GM18873 (cell line): ENCODE results near the gene TP53RK.

Experiments used
- ATAC-seq: cut with Tn5 transposase; IDR thresholded peaks from one replicate; pipeline ENCODE4 v1.9.1; 2021; ENCODE audit warnings: mild to moderate bottlenecking, moderate library complexity, moderate number of reproducible peaks; ENCODE audit not compliant: unreplicated experiment, low FRiP score

TP53RK gene

DNA sequence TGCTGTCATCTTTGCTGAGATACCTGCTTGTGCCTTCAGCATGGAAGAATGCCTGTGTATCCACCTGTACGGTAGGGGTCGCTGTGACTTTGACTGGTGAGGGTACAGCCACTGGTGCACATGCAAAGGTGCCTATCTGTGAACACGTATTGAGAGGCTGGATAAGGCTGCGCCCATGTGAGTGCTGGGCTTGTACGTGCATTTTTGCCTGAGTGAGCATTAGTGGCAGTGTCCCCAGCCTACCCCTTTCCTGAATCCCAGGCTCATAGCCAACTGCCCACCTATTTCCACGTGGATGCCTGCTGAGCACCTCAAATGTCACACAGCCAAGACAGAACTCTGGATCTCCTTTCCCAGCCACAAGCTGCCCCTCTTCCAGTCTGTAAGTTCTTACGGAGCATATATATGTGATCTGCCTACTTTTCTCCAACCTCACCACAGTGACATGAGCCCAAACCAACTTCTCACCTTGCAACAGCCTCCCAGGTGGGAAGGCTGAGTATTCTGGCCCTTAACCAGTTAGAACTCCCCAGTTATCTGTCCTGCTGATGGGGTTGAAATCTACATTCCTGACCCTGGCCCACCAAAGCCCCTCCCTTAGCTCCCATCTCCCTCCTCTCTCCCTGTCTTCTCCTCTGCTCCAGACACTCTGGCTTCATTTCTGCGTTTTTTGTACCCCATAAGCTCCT lies 19.1 kb upstream of the TP53RK start:
- ATAC-seq, result no peak

DNA sequence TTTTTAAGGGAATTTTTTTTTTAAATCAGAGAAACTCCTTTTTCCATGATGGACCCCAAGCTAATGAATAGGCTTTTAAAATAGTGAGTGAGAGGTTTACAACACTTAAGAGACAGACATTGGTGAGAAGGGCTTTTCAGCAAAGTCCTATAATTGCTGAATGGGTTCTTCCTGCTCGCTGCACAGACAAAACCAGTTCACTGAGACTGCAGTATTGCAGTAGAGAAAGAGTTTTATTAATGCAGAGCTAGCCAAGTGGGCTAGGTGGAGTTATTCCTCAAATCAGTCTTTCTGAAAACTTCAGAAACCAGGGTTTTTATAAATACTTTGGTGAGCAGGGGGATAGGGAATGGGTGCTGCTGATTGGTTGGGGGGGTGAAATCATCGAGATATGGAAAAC lies 17.0 kb upstream of the TP53RK start:
- ATAC-seq, result no peak

DNA sequence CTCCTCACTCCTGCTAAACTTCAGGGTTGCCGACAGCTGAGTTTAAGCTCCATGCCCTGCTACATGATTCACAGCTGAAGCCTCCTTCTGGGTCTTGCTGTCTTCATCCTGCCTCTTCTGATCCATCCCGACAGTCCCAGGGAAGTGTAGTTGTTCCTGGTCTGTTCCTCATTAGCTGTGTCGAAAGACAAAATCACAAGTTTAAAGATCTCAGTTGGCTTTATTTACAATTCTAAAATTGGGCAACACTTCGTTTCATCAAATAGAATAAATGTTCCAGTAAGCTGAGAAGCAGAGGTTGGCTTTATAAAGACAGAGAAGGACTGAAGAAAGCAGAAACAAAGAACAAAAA lies 16.1 kb upstream of the TP53RK start:
- no peak for ATAC-seq

DNA sequence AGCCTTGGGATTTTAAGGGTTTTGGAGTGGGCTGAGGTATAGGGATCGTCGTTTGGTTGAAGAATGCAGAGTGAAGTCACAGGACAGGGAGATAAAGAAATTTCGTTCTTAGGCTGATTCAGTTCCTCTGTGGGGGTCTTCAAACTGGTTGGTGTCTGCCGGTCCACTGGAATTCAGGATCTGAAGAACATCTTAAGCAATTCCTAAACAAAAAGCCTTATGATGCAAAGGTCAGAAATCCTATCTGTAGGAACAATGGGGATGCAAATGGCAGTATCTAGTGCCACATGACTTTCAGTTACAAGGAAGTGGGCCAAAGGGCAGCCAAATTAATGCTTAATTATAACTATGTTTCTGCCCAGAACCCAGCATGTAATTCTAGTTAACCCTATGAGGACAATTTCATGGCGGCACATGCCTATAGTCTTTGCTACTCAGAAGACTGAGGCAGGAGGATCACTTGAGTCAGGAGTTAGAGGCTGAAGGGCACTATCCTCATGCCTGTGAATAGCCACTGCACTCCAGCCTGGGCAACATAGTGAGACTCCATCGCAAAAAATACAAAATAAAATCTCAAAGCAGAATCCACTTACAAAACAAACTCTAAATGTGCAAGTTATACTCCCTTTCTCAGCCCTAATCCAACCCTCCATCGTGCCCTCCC lies 15.6 kb upstream of the TP53RK start:
- no peak for ATAC-seq

DNA sequence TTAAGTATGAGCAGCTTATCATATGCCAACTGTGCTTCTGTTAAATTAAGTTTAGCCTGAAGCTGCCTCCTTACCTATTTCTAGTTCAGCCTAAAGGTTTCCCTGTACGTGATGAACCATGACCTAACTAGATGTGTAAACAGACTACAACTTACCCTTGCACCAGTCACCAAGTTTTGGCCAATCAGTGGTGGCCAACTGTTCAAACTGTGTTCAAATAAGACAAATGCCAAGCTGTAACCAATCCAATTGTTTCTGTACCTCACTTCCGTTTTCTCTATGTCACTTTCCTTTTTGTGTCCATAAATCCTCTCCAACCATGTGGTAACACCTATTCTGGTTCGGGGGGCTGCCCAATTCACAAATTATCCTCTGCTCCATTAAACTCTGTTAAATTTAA lies 14.2 kb upstream of the TP53RK start:
- ATAC-seq, result no peak

DNA sequence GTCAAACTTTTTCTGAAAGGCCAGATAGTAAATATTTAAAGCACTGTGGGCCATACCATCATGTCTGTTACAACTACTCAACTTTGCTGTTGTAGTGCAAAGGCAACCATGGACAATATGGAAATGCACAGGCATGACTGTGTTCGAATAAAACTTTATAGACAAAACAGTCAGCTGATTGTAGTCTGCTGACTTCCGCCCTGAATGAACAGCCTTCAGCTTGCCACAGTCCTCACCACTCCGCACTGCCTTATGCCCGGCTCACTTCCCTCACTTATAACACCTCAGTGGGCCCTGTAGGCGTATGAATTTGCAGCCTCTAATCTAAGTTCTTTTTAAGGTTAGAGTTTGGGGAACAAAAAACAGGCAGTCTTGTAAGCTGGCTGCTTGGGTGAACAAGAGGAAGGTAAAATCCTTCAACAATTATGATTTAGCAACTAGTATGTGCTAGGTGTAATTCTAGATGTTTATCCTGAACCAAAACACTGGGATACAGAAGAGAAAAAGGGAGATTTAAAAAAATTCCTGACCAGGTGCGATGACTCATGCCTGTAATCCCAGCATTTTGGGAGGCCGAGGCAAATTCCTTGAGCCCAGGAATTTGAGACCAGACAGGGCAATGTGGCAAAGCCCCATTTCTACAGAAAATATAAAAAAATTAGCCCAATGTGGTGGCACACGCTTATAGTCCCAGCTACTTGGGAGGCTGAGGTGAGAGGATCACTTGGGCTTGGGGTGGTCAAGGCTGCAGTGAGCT lies 13.4 kb upstream of the TP53RK start:
- ATAC-seq, result no peak

DNA sequence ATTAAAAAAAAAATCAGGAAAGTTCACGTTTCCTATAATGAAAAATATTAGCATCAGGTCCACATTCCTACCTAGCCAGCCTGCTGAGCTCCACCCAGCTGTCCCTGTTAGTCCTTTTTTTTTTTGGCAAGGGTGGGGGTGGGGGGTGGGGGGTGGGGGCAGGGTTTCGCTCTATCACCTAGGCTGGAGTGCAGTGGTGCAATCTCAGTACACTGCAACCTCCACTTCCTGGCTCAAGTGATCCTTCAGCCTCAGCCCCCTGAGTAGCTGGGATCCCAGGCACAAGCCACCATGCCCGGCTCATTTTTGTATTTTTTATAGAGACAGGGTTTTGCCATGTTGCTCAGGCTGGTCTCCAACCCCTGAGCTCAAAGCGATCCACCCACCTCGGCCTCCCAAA lies 12.7 kb upstream of the TP53RK start:
- no peak for ATAC-seq

DNA sequence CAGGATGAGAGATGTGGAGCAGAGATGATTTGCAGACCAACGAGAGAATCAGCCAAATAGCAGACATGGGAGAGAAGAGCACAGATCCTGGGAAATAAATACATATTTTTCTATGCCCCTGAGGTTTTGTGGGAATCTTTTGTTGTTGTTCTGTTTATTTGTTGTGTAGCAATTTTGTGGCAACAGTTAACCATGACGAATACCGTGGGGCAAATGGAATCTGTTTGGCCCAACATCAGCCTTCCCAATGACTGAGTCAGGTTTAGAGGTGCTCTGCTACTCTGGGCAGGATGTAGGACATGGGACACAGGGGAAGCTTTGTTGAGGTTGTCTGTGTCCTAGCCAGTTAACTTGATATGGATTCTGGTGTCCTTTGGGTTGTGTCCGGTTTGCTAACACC lies 12.3 kb upstream of the TP53RK start:
- ATAC-seq, result no peak

DNA sequence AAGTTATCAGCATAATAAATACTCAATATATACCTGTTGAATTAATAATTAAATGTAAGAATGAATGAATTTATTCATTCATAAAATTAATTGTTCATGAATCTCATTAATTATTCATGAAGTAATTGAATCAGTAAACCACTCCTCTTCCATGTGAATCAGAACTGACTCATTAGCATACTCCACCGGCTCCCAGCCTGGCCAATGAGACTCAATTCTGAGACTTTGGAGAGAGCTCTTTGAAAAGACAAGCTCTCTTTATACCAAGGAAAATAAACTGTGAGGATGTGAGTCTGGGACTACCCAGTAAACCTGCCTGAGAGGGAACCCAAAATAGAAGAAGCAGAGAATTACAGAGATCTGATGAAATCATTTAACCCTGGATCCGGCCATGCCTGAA lies 11.8 kb upstream of the TP53RK start:
- no peak for ATAC-seq

DNA sequence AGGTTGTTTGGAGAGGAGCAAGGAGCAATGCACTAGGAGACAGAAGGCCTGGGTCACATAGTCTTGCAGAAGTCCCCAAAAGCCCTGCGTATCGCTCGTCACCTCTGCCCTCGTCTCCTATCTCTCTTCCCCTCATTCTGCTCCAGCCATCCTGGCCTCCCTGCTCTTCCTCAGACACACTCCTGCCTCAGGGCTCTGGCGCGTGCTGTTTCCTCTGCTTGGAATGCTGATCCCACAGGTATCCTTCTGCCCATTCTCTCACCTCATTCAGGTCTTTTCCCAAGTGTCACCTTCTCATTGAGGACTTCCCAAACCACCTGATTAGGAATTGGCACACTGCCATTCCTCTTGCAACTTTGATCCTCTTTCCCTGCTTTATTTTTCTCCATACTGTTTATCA lies 11.2 kb upstream of the TP53RK start:
- no peak for ATAC-seq

DNA sequence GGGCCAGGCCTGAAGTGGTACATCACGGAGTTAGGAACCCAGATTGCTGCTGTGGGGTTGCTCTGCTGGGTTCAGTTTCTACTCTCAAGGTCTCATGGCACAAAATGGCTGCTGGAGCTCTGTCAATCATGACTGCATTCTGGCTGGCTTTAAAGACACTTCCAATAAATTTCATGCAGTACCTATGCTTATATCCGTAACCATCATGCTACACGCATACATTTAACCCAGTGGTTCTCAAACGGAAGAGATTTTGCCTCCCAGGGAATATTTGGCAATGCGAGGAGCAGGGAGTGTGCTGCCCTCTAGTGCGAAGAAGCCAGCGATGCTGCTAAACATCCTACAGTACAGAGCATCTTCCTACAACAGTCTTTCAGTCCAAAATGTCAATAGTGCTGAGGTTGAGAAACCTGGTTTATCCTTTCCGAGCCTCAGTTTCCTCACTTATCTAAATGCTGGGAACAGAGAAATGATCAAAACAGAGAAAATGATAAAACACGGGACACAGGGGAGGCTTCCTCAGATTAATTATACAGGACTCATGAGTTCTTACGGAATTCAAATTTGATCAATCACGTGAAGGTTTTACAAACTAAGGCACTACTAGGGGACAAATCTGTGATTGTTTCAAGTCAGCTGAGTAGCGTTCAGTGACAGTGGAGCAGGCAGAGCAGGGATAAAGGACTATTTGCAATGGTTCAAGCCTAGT lies 10.6 kb upstream of the TP53RK start:
- no peak for ATAC-seq

DNA sequence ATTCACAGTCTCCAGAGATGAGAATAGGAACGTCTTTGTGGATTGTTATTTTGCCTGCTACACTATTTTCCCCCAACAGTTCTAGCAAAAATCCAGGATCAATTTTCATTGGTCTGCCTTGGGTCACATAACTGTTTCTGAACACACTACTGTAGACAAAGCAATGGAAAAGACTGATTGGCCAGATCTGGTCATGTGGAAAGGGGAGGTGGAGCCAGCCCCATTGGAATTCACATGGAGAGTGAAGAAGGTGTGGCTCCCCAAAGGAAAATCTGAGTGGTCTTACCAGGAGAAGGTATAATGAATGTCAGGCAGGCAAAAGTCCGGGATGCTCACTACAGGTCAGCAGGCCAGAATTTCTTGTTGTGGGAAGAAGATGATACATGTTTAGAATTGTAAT lies 9.5 kb upstream of the TP53RK start:
- ATAC-seq, result no peak

DNA sequence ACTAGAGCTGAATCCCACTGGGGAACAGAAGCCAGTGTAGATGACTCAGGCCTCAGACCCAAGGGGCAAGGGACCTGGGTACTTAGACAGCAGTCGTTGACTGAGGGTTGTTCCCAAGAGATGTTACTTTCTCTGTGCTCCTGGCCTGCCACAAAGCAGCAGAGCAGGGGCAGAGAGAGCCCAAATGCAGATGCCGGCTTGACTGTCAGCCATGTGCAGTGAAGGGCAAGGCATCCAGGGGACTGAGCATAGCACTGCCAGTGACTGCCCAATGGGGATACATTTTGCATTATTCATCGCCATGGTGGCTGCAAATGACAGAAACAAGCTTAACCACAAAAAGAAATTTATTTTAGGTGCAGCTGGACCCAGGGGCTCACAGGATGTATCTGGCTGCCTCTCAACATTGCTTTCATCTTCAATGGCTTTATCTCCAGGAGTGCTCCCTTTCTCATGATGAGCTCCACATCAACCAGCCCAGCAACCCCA lies 7.6 kb upstream of the TP53RK start:
- no peak for ATAC-seq

DNA sequence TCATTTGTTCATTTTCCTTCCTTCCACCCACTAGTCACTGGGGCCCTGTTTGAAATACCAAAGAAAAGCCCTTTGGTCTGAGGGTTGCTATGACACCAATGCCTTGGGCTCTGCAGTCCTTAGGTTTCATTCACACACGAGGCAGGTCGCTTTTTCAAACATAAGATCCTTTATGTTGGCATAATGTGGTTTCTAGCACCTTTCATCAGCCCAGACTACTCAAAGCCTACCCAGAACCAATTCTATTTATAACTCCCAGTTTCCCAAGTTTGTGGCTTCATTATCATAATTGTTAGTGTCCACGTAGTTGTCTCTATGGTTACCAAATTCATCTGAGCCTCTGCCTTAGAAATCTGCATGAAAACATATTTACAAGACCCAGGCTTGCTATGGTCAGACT lies 6.6 kb upstream of the TP53RK start:
- no peak for ATAC-seq

DNA sequence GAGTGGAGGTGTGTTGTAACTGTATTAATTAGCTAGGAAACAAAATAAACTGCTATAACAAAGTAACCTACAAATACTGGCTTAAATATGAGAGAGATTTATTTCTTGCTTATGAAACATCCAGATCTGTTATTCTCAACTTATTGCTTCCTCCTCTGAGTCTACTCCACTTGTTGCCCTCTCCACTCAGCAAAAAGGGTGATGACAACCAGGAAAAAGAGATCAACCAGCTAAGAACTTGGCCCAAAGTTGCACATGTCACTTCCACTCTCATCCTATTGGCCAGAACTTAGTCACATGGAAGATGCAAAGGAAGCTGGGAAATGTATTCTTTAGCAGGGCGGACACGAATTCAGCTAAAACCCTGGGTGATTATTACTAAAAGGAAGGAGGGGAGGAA lies 5.2 kb upstream of the TP53RK start:
- no peak for ATAC-seq

DNA sequence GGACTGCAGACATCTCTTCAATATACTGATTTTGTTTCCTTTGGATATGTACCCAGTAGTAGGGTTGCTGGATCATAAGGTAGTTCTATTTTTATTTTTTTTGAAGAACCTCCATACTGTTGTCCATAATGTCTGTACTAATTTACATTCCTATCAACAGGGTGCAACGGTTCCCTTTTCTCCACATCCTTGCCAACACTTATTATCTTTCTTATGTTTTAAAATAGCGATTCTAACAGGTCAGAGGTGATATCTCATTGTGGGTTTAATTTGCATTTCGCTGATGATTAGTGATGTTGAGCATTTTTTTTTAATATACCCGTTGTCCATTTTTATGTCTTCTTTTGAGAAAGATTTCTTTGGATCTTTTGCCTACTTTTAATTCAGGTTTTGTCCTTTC lies 2.0 kb upstream of the TP53RK start:
- no peak for ATAC-seq

DNA sequence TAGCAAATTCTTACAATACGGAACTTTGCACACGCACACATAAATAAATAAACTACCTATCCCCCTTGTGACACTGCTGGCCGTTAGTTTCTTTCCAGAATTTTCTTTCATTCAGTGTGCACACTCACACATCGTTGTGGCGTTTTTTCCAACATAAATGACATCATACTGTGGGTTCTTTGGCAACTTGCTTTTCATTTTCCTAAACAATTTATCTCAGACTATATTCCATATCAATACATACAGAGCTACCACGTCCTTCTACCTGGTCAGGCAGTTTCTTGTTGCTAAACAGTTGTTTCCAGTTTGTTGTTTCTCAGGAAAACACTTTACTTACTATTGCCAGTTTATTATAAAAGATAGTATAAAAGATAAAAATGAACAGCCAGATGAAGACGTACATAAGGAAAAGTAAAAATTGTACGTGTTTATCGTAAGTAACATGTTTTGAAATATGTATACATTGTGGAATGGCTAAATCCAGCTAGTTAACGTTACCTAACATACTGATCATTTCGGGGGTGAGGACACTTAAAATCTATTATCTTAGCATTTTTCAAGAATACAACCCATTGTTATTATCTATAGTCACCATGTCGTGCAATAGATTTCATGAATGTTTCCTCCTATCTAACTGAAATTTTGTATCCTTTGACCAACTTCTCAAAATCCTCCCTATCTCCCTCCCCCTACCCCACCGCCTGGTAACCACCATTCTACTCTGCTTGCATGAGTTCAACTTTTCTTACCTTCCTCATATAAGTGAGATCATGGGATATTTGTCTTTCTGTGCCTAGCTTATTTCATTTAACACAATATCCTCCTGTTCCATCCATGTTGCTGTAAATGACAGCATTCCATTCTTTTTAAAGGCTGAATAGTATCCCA lies 1.2 kb upstream of the TP53RK start:
- ATAC-seq, result no peak

DNA sequence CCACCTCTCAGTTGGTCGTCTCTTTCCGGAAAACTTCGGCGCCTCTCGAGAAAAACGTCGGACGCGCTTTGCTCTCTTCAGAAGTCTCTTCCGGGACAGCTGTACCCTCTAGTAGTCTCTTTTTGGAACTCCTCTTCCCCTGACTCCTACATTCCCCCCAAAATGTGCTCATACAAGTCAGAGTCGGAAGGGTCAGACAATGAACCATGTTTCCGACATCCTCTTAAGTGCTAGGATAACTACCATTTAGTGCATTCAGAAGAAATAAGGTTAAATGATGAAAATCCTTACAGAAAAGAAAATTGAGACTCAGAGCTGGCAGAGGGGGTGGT lies 476 bp upstream of the TP53RK start:
- ATAC-seq, result no peak

DNA sequence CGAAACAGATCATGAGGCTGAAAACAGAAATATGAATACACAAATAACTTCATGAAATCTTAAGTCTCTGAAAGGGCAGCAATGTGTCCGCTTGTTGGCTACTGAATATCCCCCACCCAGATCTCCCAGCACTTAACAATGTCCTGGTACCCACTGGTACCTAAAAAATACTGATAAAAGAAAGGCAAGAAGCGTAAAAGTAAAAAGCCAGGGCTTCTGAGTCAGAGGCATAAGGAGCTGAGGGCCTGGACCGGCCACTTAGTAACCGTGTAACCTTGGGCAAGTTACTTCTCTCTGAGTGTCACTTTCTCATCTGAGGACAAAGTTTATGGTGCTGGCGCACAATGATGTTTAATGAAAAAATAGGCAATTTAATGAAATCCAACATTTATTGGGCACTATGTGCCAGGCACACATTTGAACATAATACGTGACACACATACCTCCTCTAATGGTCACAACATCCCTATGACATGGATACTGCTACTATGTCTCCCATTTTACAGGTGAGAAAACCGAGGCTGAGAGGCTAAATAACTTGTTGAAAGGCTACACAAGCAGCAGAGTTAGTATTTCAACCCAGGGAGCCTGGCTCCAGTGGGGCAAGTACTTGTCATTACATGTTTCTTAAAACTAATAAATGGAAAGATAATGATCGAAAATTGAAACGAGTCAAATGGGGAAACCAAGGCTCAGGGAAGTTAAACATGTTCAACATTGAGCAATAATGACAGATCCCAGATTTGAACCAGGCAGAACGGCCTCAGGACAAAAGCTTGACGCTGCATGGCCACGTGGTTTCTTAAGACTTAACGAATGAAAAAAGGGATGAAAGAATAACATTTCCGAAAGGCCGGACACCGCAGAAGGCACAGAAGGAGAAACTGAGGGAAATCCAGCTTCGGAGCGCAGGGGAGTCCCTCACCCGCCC lies 828 bp downstream of the TP53RK start:
- no peak for ATAC-seq
